ENCODE data around the gene RAF1.

DNA sequence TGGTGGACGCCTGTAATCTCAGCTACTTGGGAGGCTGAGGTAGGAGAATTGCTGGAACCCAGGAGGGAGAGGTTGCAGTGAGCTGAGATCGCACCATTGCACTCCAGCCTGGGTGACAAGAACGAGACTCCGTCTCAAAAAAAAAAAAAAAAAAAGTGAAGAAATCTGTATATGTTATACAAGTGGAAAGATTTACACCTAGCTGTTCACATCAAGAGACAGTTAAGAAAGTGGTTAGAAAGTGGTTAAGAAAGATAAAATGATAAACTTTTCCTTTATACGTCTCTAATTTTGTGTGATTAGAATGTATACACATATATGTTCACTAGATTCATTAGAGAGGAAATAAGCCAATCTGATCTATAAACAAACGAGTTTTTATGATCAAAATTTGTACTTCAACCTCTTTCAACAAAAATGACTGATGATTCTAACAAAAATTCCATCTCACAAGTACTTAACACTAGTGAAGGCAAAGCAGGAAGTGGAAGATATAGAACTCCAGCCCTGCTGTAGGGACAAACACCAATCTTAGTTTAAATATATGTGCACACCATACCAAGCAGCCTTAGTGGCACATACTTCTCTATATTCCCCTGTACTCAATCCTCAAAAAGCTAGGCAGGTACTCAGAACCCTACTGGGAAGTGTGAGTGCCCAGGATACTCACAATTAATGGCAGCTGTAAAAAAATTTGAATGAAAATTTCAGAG is 51.2 kb downstream of the RAF1 start:
- TF ChIP-seq, protein P1, sequence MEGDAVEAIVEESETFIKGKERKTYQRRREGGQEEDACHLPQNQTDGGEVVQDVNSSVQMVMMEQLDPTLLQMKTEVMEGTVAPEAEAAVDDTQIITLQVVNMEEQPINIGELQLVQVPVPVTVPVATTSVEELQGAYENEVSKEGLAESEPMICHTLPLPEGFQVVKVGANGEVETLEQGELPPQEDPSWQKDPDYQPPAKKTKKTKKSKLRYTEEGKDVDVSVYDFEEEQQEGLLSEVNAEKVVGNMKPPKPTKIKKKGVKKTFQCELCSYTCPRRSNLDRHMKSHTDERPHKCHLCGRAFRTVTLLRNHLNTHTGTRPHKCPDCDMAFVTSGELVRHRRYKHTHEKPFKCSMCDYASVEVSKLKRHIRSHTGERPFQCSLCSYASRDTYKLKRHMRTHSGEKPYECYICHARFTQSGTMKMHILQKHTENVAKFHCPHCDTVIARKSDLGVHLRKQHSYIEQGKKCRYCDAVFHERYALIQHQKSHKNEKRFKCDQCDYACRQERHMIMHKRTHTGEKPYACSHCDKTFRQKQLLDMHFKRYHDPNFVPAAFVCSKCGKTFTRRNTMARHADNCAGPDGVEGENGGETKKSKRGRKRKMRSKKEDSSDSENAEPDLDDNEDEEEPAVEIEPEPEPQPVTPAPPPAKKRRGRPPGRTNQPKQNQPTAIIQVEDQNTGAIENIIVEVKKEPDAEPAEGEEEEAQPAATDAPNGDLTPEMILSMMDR (IDR thresholded peaks at IDR 0.05; ENCODE audit: insufficient read depth, low read length, poor library complexity, severe bottlenecking): no peak
- no peak for TF ChIP-seq EZH2phosphoT487 (conservative IDR thresholded peaks at IDR 0.05; ENCODE audit: low read length)

Data from SU-DHL-6 (cell line).